Chondrocyte (in vitro differentiated cells): Measurements from ENCODE around the gene R3HDM4. TPM values are rescaled to one million over a fixed set of nuclear protein-coding genes. Genes with fewer than 3 reads are reported as not detected.

ENCODE experiments used
- DNase-seq: peaks from one replicate; pipeline ENCODE4 v3.0.0; 2021; ENCODE audit warnings: mixed read lengths, low spot score
- H3K27ac Mint-ChIP-seq: one replicate; pipeline ENCODE4 v1.8.0; 2021; ENCODE audit warnings: mild to moderate bottlenecking, moderate library complexity, mixed read lengths; ENCODE audit not compliant: unreplicated experiment
- H3K27me3 Mint-ChIP-seq: 2 replicates; pipeline ENCODE4 v1.8.0; 2021; ENCODE audit warnings: low read depth, mixed read lengths
- H3K36me3 Mint-ChIP-seq: 2 replicates; pipeline ENCODE4 v1.8.0; 2021; ENCODE audit warnings: low read depth, mixed read lengths
- H3K4me1 Mint-ChIP-seq: 2 replicates; pipeline ENCODE4 v1.8.0; 2021; ENCODE audit warnings: low read depth, mild to moderate bottlenecking, mixed read lengths
- H3K4me3 Mint-ChIP-seq: one replicate; pipeline ENCODE4 v1.8.0; 2021; ENCODE audit warnings: mild to moderate bottlenecking, moderate library complexity, mixed read lengths; ENCODE audit not compliant: unreplicated experiment
- H3K9me3 Mint-ChIP-seq: 2 replicates; pipeline ENCODE4 v1.8.0; 2021; ENCODE audit warnings: low read depth, mixed read lengths
- total RNA-seq: library from RNA; stranded (reverse); gene quantifications from 3 replicates; pipeline ENCODE4 v1.2.1, GENCODE V29; 2021
- TF ChIP-seq, protein P1 (sequence below): fragments of 200-600 bp; sonication (generic); IDR thresholded peaks from 2 replicates; pipeline ENCODE4 v1.5.0; 2021; ENCODE audit warnings: antibody characterized with exemption, mild to moderate bottlenecking, moderate library complexity

R3HDM4 gene
- total RNA-seq, 1 donor from 2014 or later, result 48.4 TPM

DNA sequence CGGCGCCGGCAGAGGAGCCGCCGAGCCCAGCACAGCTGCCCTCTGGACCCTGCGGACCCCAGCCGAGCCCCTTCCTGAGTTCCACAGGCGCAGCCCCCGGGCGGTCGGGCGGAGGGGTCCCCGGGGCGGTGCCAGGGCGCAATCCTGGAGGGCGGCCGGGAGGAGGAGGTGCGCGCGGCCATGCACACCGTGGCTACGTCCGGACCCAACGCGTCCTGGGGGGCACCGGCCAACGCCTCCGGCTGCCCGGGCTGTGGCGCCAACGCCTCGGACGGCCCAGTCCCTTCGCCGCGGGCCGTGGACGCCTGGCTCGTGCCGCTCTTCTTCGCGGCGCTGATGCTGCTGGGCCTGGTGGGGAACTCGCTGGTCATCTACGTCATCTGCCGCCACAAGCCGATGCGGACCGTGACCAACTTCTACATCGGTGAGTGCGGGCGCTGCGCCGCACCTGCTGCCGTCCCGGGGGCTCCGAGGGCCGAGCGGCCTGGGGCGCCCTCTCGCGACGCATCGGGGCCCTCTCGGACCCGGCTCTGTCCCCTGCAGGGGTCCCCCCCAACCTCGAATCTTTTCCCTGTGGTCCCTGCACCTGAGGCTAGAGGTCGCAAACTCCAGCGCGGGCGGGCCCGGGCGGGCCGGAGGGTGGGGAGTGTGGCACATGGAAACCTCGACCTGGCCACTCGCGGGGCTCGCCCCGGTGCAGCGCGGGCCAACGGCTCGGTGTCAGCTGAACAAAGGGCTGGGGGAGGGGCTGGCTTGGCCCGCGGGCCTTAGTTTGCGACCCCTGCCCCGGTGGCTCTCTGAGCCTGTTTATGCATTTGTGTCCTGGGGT is 4.5 kb upstream of the R3HDM4 start, which contains the start of gene KISS1R:
KISS1R (plus strand) TSS at position 11 of the 829 bp plus-strand sequence; CDS start at position 181, 170 bp downstream.
- no peak within 1 kb of the TSS for H3K27ac Mint-ChIP-seq
- peaks cover 6% of the 10 kb centered on the region for H3K27me3 Mint-ChIP-seq
- H3K4me3 Mint-ChIP-seq, result peak within 1 kb of the TSS; percentile 38
- peaks cover 14% of the 10 kb centered on the region for H3K4me1 Mint-ChIP-seq
- peak; percentile 72 for DNase-seq
- H3K9me3 Mint-ChIP-seq, result no peaks in the 10 kb centered on the region
- no peaks in the 10 kb centered on the region for H3K36me3 Mint-ChIP-seq
- TF ChIP-seq, protein P1, sequence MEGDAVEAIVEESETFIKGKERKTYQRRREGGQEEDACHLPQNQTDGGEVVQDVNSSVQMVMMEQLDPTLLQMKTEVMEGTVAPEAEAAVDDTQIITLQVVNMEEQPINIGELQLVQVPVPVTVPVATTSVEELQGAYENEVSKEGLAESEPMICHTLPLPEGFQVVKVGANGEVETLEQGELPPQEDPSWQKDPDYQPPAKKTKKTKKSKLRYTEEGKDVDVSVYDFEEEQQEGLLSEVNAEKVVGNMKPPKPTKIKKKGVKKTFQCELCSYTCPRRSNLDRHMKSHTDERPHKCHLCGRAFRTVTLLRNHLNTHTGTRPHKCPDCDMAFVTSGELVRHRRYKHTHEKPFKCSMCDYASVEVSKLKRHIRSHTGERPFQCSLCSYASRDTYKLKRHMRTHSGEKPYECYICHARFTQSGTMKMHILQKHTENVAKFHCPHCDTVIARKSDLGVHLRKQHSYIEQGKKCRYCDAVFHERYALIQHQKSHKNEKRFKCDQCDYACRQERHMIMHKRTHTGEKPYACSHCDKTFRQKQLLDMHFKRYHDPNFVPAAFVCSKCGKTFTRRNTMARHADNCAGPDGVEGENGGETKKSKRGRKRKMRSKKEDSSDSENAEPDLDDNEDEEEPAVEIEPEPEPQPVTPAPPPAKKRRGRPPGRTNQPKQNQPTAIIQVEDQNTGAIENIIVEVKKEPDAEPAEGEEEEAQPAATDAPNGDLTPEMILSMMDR, result peak; percentile 76

DNA sequence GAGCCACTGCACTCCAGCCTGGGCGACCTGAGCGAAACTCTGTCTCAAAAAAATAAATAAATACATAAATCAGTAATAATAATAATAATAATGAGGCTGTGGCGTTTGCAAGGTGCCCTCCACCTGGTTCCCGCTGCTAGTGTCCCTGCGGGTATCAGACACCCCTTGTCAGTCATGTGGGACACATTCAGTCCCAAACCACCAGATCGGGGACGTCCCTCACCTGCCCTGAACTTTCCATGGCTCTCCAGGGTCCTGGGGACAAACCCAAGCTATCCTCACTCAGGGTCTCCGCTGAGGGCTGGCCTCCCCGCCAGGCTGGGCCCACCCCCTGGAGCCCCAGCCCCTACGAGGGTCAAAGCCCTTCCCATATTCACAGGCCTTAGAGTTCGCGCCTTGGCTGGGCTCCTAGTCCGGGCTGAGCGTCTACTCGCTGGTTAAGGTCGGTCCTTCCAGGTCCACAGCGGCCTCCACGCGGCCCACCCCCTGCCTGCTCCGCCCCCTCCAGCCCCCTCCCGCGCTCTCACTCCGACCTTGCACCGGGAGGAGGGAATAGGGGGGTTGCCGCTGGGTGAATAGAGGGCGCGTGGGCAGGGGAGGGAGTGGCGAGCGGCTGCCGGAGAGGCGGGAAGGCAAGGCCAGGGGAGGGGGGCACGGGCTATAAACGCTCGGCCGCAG is 3.8 kb upstream of the R3HDM4 start:
- Mint-ChIP-seq H3K4me1 (peaks cover 11% of the 10 kb centered on the region), H3K36me3 (no peaks in the 10 kb centered on the region), H3K9me3 (no peaks in the 10 kb centered on the region), H3K27me3 (peaks cover 6% of the 10 kb centered on the region), H3K27ac (no peak overlapping the region), H3K4me3 (no peak overlapping the region)
- TF ChIP-seq, protein P1, result no peak
- DNase-seq, result peak; percentile 73

- Mint-ChIP-seq H3K4me3 (peak overlapping the region; percentile 72), H3K27ac (peak overlapping the region; percentile 45), H3K4me1 (peaks cover 11% of the 10 kb centered on the region), H3K36me3 (no peaks in the 10 kb centered on the region), H3K9me3 (no peaks in the 10 kb centered on the region), H3K27me3 (no peaks in the 10 kb centered on the region)
- TF ChIP-seq, protein P1, result no peak
- no peak for DNase-seq
Measured at GRCh38 chr19:912181-913079, 589 bp downstream of the R3HDM4 start.

DNA sequence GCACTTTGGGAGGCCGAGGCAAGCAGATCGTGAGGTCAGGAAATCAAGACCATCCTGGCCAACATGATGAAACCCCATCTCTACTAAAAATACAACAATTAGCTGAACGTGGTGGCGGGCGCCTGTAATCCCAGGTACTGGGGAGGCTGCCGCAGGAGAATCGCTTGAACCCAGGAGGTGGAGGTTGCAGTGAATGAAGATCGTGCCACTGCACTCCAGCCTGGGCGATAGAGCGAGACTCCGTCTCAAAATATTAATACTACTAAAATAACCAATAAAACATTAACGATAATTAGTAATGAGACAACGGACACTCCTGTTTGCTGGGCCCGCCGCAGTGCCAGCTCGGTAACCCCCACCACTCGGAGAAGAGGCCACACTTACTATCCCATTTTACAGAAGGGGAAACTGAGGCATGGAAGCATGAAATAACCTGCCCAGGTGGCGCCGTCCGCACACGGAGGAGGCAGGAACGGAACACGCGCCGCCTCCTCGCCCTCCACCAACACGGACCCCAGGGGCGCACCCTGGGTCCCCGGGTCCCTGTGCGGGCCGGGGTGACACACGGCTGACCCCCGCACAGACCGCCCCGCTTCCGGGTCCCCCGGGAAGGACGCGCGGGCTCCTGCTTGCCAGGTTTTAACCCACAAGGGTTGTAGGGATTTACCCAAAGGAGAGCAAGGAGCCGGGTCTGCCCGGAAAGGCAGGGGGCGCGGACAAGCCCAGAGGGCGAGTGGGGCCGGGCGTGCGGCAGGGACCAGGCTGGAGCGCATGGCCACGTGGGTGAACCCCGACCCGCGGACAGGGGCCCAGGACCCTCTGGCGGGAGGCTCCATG is 1.6 kb downstream of the R3HDM4 start:
- no peaks in the 10 kb centered on the region for H3K9me3 Mint-ChIP-seq
- peaks cover 11% of the 10 kb centered on the region for H3K4me1 Mint-ChIP-seq
- TF ChIP-seq, protein P1, result no peak
- H3K4me3 Mint-ChIP-seq, result peak overlapping the region; percentile 63
- no peak for DNase-seq
- no peaks in the 10 kb centered on the region for H3K36me3 Mint-ChIP-seq
- H3K27me3 Mint-ChIP-seq, result no peaks in the 10 kb centered on the region
- H3K27ac Mint-ChIP-seq, result no peak overlapping the region
